Nucleus accumbens (tissue), 56 donors: ENCODE results near the gene STYXL1.
"Not testable (repeated sequence)": the region's sequence is repeated elsewhere in the genome, so short reads cannot be mapped to it uniquely, and the experiment has no call there.

Experiments
- DNase-seq, 56 donors: peaks; one replicate each; lab custom pipeline; 2025; lab: John Stamatoyannopoulos, UW

STYXL1 gene

DNA sequence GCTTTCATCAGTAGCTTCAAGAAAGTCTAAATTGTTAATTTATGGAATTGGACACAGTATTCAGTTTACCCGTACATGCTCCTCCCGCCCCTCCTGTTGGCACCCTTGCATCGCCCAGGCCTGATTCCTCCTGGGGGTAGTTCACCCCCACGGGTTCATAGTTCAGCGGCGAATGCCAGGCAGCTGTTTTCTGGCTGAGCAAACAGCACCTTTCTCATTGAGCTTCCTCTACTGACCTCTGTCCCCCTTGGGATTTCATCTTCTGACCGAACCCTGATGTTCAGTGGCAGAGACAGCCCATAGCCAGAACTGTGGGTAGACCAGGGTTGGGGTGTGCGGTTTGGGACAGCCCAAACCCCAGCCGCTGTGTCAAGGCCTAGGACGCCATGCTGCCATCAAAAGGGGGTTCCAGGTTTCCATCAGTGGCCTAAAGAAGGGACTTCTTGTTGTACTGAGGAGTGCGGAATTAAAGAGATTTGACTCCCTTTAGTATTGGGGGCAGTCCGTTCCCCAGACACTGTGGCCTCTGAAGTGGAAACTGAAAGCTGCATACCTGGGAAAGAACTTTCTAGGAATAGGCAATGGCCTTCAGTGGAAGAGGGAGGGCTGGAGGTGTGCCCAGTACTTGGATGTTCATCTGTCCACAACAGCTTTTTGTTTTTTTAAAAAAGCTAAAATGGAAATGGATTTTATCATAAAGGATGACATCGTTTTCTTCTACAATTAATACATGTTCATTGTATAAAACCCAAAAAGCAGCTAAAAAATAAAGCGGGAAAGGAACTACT lies 19.1 kb upstream of the STYXL1 start:
- DNase-seq: no peak

DNA sequence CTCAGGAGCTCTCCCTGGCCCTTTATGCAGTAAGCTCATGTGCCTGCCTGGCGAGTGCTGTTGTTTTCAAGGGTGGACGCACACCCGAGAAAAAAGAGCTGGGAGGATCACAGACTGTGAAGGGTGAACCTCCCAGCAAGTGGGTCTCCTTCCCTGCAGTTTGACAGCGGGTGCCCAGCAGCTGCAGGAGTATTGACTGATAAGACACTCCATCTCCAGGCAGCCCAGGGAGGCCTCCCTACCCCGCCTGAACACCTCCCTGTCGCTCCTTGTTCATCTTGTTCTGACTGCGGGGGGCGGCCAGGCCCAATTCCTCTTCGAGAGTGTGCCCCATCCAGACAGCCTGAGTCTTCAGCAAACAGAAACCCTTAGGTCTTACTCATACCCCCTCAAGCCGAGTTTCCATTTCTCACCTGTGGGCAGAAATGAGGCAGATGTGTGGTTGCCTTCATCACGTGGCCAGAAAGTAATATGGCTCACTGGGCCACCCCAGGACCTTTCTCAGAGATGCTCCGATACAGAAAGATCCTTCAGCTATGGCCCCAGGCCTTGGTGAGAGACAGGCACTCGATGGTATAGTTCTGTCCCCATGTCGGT lies 17.3 kb upstream of the STYXL1 start:
- no peak for DNase-seq

DNA sequence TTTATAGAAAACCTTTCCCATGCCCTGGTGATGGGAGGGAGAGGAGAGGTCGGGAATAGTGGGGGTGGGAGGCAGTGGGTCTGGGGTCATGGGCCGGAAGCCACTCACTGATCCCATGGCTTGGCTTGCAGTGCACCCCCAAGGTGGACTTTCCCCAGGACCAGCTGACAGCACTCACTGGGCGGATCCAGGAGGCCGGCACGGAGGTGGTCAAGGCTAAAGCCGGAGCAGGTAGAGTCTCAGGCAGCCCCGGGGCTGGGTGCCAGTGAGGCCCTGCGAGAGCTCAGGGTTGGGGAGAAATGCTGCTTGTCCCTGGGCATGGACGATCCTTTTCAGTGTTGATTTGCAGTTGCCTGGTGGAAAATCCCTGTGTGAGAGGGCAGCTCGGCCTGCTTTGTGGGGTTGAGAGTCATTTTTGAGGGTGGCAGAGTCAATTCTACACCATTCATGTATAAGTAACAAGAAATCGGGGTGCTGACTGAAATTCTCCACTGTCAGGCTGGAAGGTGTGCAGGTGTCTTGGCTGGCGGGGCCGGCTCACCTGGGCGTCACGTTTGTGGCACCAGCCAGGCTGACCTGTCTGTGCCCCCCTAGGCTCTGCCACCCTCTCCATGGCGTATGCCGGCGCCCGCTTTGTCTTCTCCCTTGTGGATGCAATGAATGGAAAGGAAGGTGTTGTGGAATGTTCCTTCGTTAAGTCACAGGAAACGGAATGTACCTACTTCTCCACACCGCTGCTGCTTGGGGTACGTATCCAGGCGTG lies 16.6 kb upstream of the STYXL1 start:
- no peak for DNase-seq

DNA sequence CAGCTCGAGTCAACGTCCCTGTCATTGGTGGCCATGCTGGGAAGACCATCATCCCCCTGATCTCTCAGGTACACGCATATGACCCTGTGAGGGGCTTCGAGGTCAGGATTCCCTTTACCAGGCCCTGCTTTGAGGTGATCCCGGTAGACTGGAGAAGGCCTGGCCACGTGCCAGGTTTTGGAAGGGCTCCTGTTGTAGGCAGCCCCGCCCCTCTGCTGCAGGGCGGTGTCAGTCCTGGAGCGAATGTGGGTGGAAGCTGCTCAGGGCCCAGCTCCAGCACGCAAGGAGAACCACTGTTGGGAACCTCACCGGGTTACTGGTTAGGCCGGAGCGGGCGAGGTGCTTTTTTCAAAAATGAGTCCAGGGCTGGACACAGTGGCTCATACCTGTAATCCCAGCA lies 15.7 kb upstream of the STYXL1 start:
- peak in 4 of 56 donors; percentile 4 to 24 (median 12) for DNase-seq

DNA sequence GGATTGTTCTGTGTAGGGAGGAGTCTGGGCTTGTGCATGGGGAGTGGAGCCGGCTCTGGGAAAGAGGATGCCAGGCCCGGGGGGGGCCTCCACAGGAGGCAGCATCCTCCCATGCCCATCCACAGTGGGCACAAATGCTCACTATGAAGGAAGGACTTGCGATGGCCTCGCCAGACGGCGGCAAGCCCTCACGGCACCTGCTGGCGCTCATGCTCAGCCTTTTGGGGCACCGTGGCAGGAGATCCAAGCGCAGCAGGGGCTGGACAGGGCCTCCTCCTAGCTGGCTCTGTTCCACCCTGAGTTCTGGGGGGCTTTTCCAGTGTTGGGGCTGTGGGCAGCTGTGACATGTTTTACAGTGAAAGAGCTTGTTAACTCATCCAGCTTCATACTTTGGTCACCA lies 15.3 kb upstream of the STYXL1 start:
- no peak for DNase-seq

DNA sequence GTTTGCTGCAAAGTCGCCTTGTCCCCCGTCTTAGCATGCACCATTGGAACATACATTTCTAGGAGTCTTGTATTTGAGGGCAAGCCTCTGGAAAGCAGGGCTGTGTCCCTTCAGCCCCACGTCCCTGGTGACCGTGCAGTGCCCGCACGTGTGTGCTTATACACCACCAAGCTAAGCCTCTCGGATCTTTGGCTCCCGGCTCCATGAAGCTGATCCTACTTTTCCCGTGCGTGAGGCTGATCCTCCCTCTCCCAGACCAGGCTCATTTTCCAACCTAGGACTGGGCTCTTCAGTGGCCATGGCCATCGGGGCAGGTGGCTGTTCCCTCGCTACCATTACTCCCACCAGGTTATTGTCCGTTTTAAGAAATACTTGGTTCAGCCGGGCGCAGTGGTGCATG lies 14.5 kb upstream of the STYXL1 start:
- no peak for DNase-seq

DNA sequence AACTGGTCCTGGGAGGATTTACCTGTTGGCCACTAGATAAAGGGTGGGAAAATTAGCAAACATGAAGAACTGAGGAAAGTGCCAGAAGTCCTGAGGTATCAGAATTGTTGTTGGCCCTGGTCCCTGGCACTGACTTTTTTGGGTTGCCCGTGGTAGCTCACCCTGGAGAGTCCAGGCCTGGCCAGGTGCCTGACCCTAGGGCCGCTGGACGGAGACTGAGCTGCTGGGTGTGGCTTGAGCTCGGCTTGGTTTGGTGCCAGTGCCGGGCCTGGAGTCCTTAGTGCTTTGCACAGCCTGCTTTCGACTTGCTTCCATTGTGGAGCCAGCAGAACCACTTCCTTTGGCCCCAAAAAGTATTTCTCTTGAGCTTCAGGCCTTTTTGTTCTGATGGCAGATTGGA lies 13.0 kb upstream of the STYXL1 start:
- DNase-seq: peak in 1 of 56 donors; percentile 5

DNA sequence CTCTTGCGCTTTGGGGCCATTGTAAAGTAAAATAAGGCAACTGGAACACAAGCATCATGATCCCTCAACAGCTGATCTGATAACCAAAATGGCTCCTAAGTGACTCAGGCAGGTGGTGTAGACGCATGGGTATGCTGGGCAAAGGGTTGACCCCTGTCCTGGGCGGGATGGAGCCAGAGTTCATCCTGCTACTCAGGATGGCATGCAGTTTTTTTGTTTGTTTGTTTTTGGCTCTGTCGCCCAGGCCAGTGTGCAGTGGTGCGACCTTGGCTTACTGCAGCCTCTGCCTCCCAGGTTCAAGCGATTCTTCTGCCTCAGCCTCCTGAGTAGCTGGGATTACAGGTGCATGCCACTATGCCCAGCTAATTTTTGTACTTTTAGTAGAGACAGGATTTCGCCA lies 10.9 kb upstream of the STYXL1 start:
- DNase-seq: not testable (repeated sequence)

DNA sequence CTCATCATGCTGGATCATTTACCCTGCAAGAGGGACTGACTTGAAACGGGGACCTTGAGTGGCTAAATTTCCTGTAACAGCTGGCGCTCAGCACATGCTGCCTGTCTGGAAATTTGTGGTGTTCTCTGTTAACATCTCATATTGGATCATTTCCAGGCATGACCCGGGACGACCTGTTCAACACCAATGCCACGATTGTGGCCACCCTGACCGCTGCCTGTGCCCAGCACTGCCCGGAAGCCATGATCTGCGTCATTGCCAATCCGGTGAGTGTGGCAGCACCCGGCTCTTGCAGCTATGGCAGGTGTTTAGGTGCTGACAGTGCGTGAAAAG lies 10.0 kb upstream of the STYXL1 start:
- DNase-seq: no peak

DNA sequence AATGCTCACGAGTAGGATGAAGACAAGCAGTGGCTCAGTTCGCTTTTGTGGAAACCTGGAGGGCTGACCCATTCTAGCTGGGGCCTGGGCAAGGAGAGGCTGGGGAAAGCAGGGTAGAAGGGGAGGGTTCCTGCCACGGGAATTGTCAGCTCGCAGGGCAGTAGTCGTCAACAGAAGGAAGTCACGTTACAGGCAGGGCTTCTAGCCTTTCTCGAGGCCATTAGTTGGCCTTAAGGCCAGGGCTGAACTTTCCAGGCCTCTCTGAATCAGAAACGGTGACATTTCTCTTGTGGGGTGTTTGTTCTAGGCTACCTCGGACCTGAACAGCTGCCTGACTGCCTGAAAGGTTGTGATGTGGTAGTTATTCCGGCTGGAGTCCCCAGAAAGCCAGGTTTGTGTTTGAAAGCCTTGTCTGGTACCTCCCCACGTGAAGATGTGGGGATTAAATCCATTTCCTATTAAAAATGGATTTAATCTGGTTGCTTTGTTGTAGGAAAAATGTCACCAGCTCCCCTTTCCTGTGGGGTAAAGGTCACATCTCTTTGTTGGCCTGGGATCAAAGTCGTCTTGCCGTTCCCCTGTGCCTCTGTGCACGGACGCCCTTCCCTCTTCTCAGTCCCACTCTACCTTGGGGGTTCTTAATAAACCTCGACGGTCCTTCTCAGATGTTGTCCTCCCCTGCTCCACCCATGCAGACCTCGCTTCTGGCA lies 9.5 kb upstream of the STYXL1 start:
- no peak for DNase-seq

DNA sequence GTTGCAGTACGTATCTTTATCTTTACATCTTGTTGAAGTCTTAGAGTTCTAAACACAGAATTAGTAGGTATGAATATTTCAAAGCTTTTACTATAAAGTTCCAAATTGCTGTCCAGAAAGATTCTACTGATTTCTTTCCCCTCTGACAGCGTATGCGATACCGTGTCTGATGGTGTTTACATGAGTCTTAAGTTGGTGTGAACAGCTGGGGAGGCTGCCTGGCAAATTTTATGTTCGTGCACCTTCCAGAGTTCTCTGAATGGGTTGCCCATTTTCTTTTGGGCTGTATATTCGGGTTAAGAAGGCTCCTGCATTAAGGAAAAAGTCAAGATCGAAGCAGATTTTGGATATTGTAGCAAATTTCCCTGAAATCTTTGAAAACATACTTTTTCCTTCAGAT lies 8.4 kb upstream of the STYXL1 start:
- DNase-seq: no peak

DNA sequence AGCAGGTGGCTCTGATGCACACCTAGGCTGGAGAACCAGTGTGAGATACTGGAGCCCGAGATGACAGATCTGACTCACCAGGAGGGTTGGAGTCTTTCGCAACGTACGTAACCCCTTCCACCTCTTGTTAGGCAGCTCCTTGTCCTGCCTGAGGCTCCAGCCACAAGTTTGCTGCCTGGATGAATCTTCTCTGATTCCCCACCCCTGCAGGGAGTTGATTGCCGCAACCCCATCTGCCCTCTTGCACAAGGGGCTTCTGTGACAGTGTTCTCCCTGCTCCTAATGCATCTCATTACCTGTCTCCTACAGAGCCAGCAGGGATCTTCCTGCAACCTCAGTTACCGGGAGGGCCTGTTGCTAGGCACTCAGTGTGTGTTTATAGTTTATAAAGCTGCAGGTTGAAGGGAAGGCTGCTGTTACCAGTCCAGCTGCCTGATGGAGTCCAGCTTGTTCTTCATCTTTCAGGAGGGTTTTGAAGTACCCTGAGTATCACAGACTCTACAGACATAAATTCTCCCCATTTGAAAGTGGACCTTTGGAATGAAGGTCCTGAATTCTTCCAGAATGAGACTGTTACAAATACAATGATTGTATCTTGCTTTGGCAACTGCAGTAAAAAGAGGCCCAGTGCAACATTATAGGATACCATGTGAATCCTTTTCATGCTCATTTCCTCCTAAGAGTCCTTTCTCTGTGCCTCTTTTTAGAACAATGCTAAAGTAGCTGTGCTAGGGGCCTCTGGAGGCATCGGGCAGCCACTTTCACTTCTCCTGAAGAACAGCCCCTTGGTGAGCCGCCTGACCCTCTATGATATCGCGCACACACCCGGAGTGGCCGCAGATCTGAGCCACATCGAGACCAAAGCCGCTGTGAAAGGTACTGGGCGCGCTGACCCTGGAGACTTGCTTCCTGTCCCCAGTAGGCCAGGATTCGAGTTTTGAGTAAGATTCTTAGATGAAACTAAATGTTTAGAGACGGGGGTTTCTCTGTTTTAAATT lies 6.6 kb upstream of the STYXL1 start:
- DNase-seq: peak in 7 of 56 donors; percentile 0 to 20 (median 11)

DNA sequence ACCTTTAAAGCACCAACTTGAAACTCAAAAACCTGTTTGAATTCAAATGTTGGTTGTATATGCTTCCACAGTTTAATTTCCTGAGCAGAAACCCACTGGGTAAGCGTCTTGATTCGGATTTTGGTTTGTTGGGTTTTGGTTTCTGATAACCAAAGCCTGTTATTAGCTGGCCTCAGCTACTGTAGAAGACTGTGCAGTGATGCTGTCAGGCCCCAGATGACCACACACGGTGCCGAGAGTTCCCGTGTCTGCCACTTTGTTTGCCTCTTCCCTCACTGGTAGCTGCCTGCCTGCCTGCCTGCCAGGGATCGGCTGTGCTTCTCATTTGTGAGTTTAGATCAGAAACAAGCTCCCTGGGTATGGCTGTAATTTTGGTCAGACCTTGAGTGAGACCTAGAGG lies 5.7 kb upstream of the STYXL1 start:
- DNase-seq: no peak

DNA sequence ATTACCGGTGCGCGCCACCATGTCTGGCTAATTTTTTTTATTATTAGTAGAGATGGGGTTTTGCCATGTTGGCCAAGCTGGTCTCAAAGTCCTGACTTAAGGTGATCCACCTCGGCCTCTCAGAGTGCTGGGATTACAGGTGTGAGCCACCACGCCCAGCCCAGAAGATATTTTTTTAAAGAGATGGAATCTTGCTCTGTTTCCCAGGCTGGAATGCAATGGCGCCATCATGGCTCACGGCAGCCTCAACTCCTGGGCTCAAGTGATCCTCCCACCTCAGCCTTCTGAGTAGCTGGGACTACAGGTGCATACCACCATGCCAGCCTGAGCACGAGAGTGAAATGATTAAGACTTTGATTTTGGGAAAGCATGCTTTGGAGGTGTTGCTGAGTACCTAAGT lies 4.9 kb upstream of the STYXL1 start:
- not testable (repeated sequence) for DNase-seq

DNA sequence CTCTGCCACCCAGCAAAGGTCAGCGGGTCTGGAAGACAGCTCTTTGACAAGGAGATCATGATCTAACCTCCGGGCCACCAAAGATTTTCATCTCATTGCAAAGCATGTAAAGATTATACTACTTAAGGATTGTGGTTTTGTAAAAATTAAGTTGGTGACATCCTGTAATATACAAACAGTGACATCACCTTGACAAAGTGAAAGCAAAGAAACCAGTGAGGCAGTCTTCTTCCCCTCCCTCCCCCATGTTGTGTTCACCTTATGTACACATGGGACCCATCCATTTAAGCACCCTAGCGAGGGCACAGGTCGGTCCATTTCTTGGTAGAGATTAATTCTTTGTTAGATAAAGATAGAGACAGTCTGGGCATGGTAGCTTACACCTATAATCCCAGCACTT lies 4.0 kb upstream of the STYXL1 start:
- no peak for DNase-seq

DNA sequence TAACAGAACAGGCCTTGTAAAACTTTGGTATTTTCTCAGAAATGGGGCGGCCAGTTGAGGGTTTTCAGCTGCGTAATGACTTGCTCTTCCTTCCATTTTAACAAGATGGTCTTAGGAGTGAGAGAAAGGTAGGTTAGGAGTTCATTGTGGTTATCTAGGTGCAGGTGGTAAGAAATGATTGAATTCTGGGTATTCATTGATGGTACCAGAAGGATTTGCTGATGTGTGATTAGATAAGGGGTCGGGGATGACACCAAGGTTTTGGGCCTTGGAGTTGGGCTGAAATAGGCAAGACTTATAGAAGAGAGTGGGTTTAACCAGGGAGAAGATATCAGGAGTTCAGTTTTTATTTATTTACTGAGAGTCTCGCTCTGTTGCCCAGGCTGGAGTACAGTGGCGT lies 2.7 kb upstream of the STYXL1 start:
- DNase-seq: no peak

DNA sequence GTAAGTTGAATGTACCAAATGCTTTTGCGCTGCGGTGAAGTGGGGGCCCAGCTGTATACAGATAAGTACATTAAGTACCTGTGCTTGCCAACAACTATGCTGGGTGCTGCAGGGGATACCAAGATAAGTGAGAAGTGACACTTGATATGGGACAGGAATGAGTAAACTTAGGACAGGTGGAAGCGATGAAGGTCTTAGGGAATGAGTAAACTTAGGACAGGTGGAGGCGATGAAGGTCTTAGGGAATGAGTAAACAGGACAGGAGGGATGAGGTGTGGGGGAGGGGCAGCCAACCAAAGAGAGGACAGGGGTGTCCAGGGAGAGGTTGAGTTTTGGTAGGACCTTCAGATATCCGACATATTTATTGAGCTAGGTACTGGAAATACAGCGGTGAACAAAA lies 1.5 kb upstream of the STYXL1 start:
- DNase-seq: no peak

DNA sequence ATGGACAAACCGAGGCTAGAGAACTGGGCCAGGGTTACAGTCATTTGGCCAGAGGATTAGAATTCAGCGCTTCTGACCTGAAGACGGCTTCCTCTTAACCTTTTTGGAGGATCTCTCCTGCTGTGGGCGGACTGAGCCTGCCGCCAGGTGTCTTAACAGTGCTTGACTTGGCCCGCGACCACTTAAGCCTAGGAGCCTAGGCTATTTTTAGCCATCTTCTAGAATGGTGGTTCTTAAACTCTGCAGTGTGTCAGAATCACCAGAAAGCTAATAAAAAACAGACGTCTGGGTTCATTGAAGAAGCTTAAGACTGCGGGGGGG lies 828 bp upstream of the STYXL1 start:
- DNase-seq: peak in 3 of 56 donors; percentile 4 to 26 (median 5)

DNA sequence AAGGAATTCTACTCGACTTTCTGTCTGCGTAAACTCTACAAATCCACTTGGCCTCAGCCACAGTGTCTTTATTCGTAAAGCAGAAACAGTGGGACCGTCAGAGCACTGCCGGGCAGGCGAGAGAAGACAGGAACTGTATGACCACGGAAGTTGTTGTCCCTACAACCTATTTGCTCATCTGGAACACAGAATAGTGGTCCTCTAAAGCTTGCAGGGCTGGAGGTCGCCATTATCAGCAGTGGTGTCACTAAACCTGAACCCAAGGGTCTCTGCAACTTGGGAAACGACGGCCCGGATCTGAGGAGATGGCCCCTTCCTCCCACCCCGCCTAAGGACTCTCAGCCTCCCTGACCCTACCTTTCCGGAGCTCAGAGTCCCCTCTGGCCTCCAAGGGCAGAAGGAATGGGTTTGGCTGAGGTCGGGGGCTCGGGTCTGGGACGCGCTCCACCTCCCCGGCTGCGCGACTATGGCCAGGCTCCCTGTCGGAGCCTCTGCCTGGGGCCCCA lies 442 bp downstream of the STYXL1 start:
- peak in 1 of 56 donors; percentile 32 for DNase-seq

DNA sequence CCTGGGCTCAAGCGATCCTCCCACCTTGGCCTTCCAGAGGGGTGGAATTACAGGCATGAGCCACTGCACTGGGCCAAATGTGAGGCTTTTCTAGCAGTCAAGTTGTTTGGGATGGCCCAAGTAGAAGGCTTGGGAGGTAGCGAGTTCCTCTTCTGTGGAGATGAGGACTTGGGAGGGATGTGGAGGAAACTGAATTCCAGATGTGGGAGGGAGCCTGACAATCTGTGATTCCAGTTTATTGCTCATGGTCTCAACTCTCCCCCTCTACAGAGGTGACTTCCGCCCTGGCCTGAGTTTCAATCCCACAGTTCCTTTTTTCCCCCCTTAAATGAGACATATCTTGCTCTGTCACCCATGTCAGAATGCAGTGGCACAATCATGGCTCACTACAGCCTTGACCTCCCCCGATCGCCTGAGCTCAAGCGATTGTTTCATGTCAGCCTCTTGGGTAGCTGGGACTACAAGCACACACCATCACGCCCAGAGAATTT lies 3.4 kb downstream of the STYXL1 start:
- no peak for DNase-seq
